SK-N-SH (cell line): Measurements from ENCODE around the gene CCDC74A.
"Not testable (repeated sequence)": the region's sequence is repeated elsewhere in the genome, so short reads cannot be mapped to it uniquely, and the experiment has no call there.

Source experiments
- CHD2 ChIP-seq: fragments of 150-350 bp; IDR thresholded peaks from 2 replicates; pipeline ENCODE4 v1.6.1; 2018; ENCODE audit warnings: low read length; ENCODE audit not compliant: partially characterized antibody
- MAX ChIP-seq: IDR thresholded peaks from 2 replicates; pipeline ENCODE4 v1.4.0; 2012; ENCODE audit warnings: low read depth
- SMC3 ChIP-seq: IDR thresholded peaks from 2 replicates; pipeline ENCODE4 v1.6.1; 2012; ENCODE audit warnings: low read depth, low read length, improper control_type of control experiment
- TF ChIP-seq, protein P1 (sequence below): fragments of 200-600 bp; sonication (generic); IDR thresholded peaks from 2 replicates; pipeline ENCODE4 v1.6.1; 2017; ENCODE audit warnings: antibody characterized with exemption, mild to moderate bottlenecking, moderate library complexity

DNA sequence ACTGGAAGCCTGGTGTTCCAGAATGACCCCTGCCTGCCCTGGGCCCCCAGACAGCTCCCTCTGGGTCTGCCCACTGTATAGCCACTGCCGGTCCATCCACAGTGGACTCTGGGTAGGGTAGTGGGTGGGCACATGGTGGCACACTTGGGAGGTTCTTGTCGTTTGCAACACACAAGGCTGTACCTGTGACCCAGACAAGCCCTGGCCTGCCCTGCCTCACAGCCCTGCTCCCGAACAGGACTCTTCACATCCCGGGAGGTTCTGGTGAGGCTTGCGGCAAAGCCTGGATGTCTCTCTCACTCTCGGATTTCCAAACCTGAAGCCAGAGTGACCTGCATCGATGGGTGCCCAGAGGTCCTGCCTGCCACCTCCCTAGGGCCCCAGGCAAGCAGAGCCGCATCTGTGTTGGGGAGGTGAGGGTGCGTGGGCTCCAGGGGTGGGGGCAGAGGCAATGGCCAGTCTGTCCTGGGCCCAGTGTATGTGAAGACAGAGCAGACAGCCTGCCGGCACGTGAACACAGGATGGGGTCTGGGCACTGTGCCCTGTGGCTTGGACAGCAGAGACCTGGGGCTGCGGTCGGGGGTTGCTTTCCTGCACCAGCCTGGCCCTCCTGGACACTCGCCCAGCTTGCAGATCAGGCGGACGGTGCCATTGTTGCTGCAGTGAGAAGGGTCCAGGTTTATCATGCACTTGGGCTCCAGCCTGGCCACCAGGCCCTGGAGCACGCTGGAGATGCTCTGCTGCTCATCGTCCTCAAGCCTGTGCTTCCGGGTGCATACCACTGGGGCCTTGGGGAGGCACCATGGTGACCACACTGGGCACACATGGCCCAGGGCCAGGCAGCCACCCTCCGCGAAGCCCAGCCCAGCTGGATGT is 8.5 kb downstream of the CCDC74A start:
- TF ChIP-seq, protein P1, sequence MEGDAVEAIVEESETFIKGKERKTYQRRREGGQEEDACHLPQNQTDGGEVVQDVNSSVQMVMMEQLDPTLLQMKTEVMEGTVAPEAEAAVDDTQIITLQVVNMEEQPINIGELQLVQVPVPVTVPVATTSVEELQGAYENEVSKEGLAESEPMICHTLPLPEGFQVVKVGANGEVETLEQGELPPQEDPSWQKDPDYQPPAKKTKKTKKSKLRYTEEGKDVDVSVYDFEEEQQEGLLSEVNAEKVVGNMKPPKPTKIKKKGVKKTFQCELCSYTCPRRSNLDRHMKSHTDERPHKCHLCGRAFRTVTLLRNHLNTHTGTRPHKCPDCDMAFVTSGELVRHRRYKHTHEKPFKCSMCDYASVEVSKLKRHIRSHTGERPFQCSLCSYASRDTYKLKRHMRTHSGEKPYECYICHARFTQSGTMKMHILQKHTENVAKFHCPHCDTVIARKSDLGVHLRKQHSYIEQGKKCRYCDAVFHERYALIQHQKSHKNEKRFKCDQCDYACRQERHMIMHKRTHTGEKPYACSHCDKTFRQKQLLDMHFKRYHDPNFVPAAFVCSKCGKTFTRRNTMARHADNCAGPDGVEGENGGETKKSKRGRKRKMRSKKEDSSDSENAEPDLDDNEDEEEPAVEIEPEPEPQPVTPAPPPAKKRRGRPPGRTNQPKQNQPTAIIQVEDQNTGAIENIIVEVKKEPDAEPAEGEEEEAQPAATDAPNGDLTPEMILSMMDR: not testable (repeated sequence)
- TF ChIP-seq MAX, SMC3, CHD2: not testable (repeated sequence)
